Neural cell (in vitro differentiated cells): ENCODE measurements around the gene COL4A2.

Source experiments
- CTCF ChIP-seq: fragments of 450-650 bp; IDR thresholded peaks from 2 replicates; pipeline ENCODE4 v1.5.1; 2014; ENCODE audit warnings: antibody characterized with exemption, mild to moderate bottlenecking, moderate library complexity; ENCODE audit not compliant: poor library complexity, severe bottlenecking
- EP300 ChIP-seq: fragments of 450-650 bp; conservative IDR thresholded peaks from 2 replicates; pipeline ENCODE4 v1.6.1; 2014; ENCODE audit warnings: antibody characterized with exemption, mild to moderate bottlenecking, moderate library complexity; ENCODE audit not compliant: poor library complexity, severe bottlenecking
- EZH2 ChIP-seq: fragments of 200-600, 300-800 bp; shearing (Covaris generic), sonication (generic); IDR thresholded peaks from 2 replicates; pipeline ENCODE4 v1.6.1; 2014; ENCODE audit warnings: antibody characterized with exemption, low read length, borderline replicate concordance, mild to moderate bottlenecking; ENCODE audit not compliant: insufficient read depth, poor library complexity, severe bottlenecking
- POLR2AphosphoS5 ChIP-seq: IDR thresholded peaks from 2 replicates; pipeline ENCODE4 v1.6.1; 2012
- RAD21 ChIP-seq: fragments of 450-650 bp; conservative IDR thresholded peaks from 2 replicates; pipeline ENCODE4 v1.6.1; 2014; ENCODE audit warnings: antibody characterized with exemption, mild to moderate bottlenecking, moderate library complexity
- REST ChIP-seq: IDR thresholded peaks from 2 replicates; pipeline ENCODE4 v1.6.1; 2012; ENCODE audit warnings: borderline replicate concordance
- SMC3 ChIP-seq: fragments of 450-650 bp; conservative IDR thresholded peaks from 2 replicates; pipeline ENCODE4 v1.6.1; 2014; ENCODE audit warnings: antibody characterized with exemption, mild to moderate bottlenecking, moderate library complexity; ENCODE audit not compliant: poor library complexity
- TAF1 ChIP-seq: IDR thresholded peaks from 2 replicates; pipeline ENCODE4 v1.6.1; 2012; ENCODE audit warnings: low read depth

GRCh38 chr13:110521946-110522345 is 214.9 kb downstream of the COL4A2 start:
- TF ChIP-seq EZH2 (no peak), TAF1 (no peak), CTCF (no peak), EP300 (no peak), POLR2AphosphoS5 (no peak), RAD21 (no peak), REST (no peak), SMC3 (no peak)
